Measurements from ENCODE around the gene BLM.

- TF ChIP-seq, protein P1, sequence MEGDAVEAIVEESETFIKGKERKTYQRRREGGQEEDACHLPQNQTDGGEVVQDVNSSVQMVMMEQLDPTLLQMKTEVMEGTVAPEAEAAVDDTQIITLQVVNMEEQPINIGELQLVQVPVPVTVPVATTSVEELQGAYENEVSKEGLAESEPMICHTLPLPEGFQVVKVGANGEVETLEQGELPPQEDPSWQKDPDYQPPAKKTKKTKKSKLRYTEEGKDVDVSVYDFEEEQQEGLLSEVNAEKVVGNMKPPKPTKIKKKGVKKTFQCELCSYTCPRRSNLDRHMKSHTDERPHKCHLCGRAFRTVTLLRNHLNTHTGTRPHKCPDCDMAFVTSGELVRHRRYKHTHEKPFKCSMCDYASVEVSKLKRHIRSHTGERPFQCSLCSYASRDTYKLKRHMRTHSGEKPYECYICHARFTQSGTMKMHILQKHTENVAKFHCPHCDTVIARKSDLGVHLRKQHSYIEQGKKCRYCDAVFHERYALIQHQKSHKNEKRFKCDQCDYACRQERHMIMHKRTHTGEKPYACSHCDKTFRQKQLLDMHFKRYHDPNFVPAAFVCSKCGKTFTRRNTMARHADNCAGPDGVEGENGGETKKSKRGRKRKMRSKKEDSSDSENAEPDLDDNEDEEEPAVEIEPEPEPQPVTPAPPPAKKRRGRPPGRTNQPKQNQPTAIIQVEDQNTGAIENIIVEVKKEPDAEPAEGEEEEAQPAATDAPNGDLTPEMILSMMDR (conservative IDR thresholded peaks at IDR 0.05; ENCODE audit: low read length): no peak
- TF ChIP-seq EZH2phosphoT487 (IDR thresholded peaks at IDR 0.05; ENCODE audit: borderline replicate concordance): no peak
Observed at GRCh38 chr15:90751300-90751825, 34.2 kb downstream of the BLM start.
